HG03159 (cell line): ENCODE measurements around the gene SMARCB1.

Source experiments
- ATAC-seq: cut with Tn5 transposase; IDR thresholded peaks from one replicate; pipeline ENCODE4 v1.9.1; 2021; ENCODE audit warnings: mild to moderate bottlenecking, moderate library complexity; ENCODE audit not compliant: unreplicated experiment

SMARCB1 gene

DNA sequence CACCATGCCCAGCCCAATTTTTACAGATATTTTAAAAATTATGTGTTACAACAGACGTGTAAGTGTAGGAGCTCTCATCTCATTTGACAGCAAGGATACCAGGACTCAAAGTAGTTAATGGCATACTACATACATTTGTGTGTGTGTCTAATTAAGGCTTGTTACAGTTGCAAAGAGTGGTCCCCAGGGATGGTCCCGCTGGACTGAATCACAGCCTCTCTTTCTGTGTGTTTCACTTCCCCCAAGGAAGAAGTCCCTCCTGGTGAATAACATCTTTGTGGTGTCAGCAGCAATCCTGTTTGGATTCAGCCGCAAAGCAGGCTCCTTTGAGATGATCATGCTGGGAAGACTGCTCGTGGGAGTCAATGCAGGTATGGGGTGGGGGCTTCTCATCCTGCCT, 88.1 kb downstream of the SMARCB1 start:
- no peak for ATAC-seq

GRCh38 chr22:23875801-23876200, 89.0 kb downstream of the SMARCB1 start:
- ATAC-seq: no peak

DNA sequence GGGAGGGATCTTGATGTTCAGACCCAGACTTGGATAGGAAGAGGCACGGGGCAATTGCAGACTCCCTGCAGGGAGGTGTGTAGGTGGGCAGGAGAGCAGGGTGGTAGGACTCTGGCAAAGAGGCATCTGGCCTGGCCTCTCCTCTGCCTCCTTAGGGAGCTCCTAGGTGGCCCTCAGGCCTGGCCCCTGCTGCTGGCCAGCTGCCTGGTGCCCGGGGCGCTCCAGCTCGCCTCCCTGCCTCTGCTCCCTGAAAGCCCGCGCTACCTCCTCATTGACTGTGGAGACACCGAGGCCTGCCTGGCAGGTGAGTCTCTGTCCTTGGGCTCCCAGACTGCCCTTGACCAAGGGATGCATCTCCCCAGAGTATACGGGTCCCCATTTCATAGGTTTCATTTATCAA, 90.8 kb downstream of the SMARCB1 start:
- no peak for ATAC-seq

GRCh38 chr22:23878219-23878618, 91.5 kb downstream of the SMARCB1 start:
- no peak for ATAC-seq

DNA sequence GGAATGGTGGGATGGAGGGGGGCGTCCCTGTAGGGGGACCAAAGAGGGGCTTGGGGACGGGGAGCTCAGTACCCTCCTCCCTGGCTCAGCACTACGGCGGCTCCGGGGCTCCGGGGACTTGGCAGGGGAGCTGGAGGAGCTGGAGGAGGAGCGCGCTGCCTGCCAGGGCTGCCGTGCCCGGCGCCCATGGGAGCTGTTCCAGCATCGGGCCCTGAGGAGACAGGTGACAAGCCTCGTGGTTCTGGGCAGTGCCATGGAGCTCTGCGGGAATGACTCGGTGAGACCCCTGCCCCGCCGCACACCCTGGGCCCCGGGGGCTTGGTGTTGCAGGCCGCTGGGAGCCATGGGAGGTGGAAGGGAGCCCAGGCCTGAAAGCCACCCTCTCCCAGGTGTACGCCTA, 95.6 kb downstream of the SMARCB1 start:
- ATAC-seq: no peak

DNA sequence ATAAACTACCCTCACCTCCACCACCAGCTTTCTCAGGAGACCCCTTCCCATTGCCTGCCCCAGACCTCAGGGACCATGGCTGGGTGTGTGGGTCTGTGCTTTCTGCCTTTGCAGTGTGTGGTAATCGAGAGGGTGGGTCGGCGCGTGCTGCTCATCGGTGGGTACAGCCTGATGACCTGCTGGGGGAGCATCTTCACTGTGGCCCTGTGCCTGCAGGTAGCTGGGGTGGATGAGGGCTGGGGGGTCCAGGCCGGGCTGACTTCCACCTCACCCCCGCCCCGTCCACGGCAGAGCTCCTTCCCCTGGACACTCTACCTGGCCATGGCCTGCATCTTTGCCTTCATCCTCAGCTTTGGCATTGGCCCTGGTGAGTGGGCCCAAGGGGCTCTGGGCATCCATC, 96.9 kb downstream of the SMARCB1 start:
- ATAC-seq: no peak

GRCh38 chr22:23884140-23884539, 97.4 kb downstream of the SMARCB1 start:
- no peak for ATAC-seq
